IPS-18a (cell line): Measurements from ENCODE around the gene PCSK1N.

Experiments used
- H3K27ac ChIP-seq: one replicate; pipeline ENCODE4 v1.5.1; 2013; ENCODE audit warnings: low read length
- H3K27me3 ChIP-seq: one replicate; pipeline ENCODE4 v1.6.1; 2013; ENCODE audit warnings: mild to moderate bottlenecking, low read length; ENCODE audit not compliant: control insufficient read depth, insufficient read depth
- H3K36me3 ChIP-seq: one replicate; pipeline ENCODE4 v1.6.1; 2013; ENCODE audit warnings: low read depth, low read length; ENCODE audit not compliant: control insufficient read depth
- H3K4me1 ChIP-seq: one replicate; pipeline ENCODE4 v1.6.1; 2013; ENCODE audit warnings: low read depth, low read length; ENCODE audit not compliant: control insufficient read depth
- H3K4me3 ChIP-seq: one replicate; pipeline ENCODE4 v1.5.1; 2013; ENCODE audit warnings: low read length
- H3K9ac ChIP-seq: one replicate; pipeline ENCODE4 v1.6.1; 2013; ENCODE audit warnings: mild to moderate bottlenecking, low read length, moderate library complexity
- H3K9me3 ChIP-seq: one replicate; pipeline ENCODE4 v1.6.1; 2013; ENCODE audit warnings: low read depth, low read length; ENCODE audit not compliant: control insufficient read depth

Gene PCSK1N

GRCh38 chrX:48785540-48786214, 49.7 kb downstream of the PCSK1N start:
- H3K27ac ChIP-seq: no peak overlapping the region
- H3K4me3 ChIP-seq: no peak overlapping the region

GRCh38 chrX:48785186-48785539, 50.2 kb downstream of the PCSK1N start:
- Histone ChIP-seq H3K4me3 (no peak overlapping the region), H3K9ac (no peak overlapping the region), H3K4me1 (no peaks in the 10 kb centered on the region), H3K36me3 (no peaks in the 10 kb centered on the region), H3K27me3 (no peaks in the 10 kb centered on the region), H3K9me3 (peaks cover 4% of the 10 kb centered on the region), H3K27ac (no peak overlapping the region)

More at GRCh38 chrX:48785540-48786214, 49.7 kb downstream of the PCSK1N start:
- H3K36me3 ChIP-seq: no peaks in the 10 kb centered on the region
- H3K9ac ChIP-seq: no peak overlapping the region
- H3K9me3 ChIP-seq: peaks cover 4% of the 10 kb centered on the region
- H3K4me1 ChIP-seq: no peaks in the 10 kb centered on the region
- no peaks in the 10 kb centered on the region for H3K27me3 ChIP-seq

GRCh38 chrX:48784726-48785125, 50.7 kb downstream of the PCSK1N start:
- peaks cover 4% of the 10 kb centered on the region for H3K9me3 ChIP-seq
- H3K4me1 ChIP-seq: no peaks in the 10 kb centered on the region
- no peak overlapping the region for H3K4me3 ChIP-seq
- no peaks in the 10 kb centered on the region for H3K27me3 ChIP-seq
- no peaks in the 10 kb centered on the region for H3K36me3 ChIP-seq
- H3K27ac ChIP-seq: no peak overlapping the region
- H3K9ac ChIP-seq: no peak overlapping the region

- Histone ChIP-seq H3K4me3 (no peak overlapping the region), H3K27me3 (no peaks in the 10 kb centered on the region), H3K9me3 (peaks cover under 1% of the 10 kb centered on the region), H3K36me3 (no peaks in the 10 kb centered on the region), H3K9ac (no peak overlapping the region), H3K27ac (no peak overlapping the region), H3K4me1 (no peaks in the 10 kb centered on the region)
These were observed 52.6 kb downstream of the PCSK1N start for GRCh38 chrX:48782795-48783194.

- Histone ChIP-seq H3K27me3 (no peaks in the 10 kb centered on the region), H3K9me3 (peaks cover 5% of the 10 kb centered on the region), H3K4me3 (no peak overlapping the region), H3K27ac (no peak overlapping the region), H3K36me3 (no peaks in the 10 kb centered on the region), H3K4me1 (no peaks in the 10 kb centered on the region), H3K9ac (no peak overlapping the region)
These were observed 53.2 kb downstream of the PCSK1N start for GRCh38 chrX:48782216-48782615.

- no peaks in the 10 kb centered on the region for H3K36me3 ChIP-seq
- peaks cover 5% of the 10 kb centered on the region for H3K9me3 ChIP-seq
- no peak overlapping the region for H3K4me3 ChIP-seq
- no peaks in the 10 kb centered on the region for H3K4me1 ChIP-seq
- no peaks in the 10 kb centered on the region for H3K27me3 ChIP-seq
- no peak overlapping the region for H3K9ac ChIP-seq
- no peak overlapping the region for H3K27ac ChIP-seq
These were observed 53.7 kb downstream of the PCSK1N start for GRCh38 chrX:48781705-48782104.
